T-helper 22 cell (primary cell): ENCODE results near the gene CCDC63.

Experiments used
- DNase-seq: peaks from one replicate; pipeline ENCODE4 v3.0.0-alpha.2; 2020; ENCODE audit warnings: low read depth

The CCDC63 gene

DNA sequence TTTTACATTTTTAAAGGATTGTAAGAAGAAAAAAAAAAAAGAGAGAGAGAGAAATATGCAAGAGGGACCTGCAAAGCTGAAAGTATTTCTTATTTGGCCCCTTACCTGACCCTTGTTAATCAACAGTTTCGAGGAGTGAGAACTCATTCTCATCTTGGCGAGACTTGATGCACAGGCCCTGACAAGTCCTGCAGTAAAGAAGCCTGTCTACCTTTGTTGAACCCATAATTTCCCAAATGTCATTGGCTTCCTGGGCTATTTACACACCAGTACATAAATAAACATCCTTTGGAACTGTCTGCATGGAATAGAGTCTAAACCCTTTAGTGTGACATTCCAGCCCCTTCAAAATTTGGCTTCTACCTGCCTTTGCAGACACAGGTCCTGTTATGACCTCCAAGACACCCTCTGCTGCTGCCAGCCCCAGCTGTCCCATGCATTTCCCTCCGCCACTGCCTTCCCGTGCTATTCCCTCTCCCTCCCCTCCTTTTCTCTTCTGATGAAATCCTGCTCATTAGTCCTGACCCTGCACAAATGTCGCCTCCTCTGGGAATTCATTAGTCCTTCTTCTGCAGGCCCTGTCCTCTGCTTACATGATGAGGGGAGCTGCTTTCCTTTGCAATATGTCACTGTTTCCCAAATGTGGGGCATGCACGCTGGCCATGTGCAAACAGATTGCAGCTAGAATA lies 38.5 kb downstream of the CCDC63 start:
- no peak for DNase-seq

DNA sequence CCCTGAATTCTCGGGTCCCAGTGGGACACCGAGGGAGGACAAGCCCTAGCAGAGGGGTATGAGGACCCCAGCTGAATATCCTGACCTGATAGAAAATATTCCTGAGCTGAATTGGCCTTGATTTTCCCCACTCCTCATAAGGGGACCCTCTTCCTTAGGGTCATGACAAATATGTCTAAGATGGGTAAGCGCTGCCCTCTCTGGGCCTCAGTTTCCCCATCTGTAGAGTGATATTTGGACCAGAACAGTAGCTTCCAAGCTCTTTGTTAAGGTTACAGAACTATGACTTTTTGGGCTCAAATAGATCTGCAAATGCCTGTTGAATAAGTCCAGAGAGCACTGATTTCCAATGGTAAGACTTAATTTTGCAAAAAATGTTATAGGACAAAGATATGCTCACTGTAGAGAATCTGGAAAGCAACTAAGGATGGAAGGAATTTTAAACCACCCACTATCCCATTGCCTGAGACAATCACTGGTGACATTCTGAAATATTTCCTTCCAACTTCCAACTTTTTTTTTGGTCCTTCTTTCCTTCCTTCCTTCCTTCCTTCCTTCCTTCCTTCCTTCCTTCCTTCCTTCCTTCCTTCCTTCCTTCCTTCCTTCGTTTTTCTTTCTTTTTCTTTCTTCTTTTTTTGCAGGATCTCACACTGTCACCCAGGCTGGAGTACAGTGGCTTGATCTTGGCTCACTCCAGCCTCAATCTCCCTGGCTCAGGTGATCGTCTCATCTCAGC lies 41.6 kb downstream of the CCDC63 start:
- DNase-seq, result no peak

DNA sequence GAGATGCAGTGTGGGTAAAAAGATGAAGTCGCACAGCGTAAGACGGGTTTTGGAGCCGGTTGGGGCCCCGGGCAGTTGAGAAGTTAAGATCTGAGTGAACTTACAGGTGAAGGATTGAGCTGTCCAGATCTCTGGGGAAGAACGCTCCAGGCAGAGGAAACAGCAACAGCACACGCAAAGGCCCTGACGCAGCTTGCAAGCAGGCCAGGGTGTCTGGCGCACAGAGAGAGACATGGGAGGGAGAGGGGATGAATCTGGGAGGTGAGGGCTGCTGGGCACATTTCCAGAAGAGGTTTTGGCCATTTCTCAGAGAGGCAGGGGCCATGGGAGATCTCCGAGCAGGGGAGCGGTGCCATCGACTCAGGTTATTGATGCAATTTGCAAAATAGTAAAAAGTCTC lies 42.6 kb downstream of the CCDC63 start:
- no peak for DNase-seq

- DNase-seq, result no peak
Observed at GRCh38 chr12:110893956-110894355, 47.2 kb downstream of the CCDC63 start.

GRCh38 chr12:110896559-110896958 lies 49.8 kb downstream of the CCDC63 start:
- no peak for DNase-seq

DNA sequence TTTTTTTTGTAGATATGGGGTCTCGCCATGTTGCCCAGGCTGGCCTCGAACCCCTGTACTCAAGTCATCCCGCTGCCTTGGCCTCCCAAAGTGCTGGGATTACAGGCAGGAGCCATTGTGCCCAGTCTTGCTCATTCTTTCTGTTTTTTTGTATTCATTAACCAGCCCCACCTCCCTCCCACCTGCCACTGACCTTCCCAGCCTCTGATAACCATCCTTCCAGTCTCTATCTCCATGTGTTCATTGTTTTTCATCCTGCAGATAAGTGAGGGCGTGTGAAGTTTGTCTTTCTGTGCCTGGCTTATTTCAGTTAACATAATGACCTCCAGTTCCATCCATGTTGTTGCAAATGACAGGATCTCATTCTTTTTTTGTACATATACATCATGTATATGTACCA lies 54.6 kb downstream of the CCDC63 start:
- DNase-seq, result no peak

- DNase-seq, result no peak
Observed at GRCh38 chr12:110903511-110903910, 56.7 kb downstream of the CCDC63 start.

- DNase-seq, result no peak
Observed at GRCh38 chr12:110906083-110906482, 59.3 kb downstream of the CCDC63 start.

- DNase-seq, result no peak
Observed at GRCh38 chr12:110906516-110906915, 59.7 kb downstream of the CCDC63 start.

GRCh38 chr12:110906985-110907384 lies 60.2 kb downstream of the CCDC63 start:
- DNase-seq, result no peak

- no peak for DNase-seq
Observed at GRCh38 chr12:110907583-110907982, 60.8 kb downstream of the CCDC63 start.

GRCh38 chr12:110908377-110909152 lies 61.8 kb downstream of the CCDC63 start:
- DNase-seq, result no peak

DNA sequence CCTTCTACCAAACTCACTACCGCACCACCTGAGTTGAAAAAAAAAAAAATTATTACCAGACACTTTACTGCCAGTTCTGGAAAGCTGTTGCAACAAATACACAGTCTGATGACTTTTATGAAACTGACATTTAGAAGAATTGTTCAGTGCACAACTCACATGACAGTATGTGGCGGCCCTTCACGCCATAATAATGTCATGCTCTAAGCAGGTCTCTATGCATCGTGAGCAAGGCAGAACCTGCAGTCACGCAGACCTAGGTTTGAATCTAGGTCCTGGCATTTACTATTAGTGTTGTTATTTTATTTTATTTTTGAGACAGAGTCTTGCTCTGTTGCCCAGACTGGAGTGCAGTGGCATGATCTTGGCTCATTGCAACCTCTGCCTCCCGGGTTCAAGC lies 65.5 kb downstream of the CCDC63 start:
- DNase-seq, result no peak

GRCh38 chr12:110913119-110914056 lies 66.6 kb downstream of the CCDC63 start:
- no peak for DNase-seq

DNA sequence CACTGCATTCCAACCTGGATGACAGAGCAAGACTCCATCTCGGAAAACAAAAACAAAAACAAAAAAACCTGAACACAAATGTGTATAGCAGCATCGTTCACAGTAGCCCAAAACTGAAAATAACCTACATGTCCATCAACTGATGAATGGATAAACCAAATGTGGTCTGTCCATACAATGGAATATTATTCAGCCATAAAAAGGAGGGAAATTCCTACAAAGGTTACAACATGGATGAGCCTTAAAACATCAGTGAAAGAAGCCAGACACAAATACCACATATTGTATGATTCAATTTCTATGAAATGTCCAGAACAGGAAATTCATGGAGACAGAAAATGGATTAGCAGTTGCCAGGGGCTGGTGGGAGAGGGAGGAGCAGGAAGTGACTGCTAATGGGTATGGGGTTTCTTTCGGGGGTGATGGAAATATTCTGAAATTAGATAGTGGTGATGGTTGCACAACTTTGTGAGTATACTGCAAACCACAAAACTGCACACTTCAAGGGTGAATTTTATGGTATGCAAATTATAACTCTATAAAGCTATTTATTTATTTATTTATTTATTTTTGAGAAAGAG lies 69.6 kb downstream of the CCDC63 start:
- DNase-seq, result no peak

- no peak for DNase-seq
Observed at GRCh38 chr12:110917467-110917866, 70.7 kb downstream of the CCDC63 start.

GRCh38 chr12:110917961-110918360 lies 71.2 kb downstream of the CCDC63 start:
- no peak for DNase-seq

- no peak for DNase-seq
Observed at GRCh38 chr12:110919720-110920119, 72.9 kb downstream of the CCDC63 start.

- no peak for DNase-seq
Observed at GRCh38 chr12:110920324-110920910, 73.6 kb downstream of the CCDC63 start, which contains the start of gene MYL2. TSS of gene MYL2 (minus strand) at chr12:110920579. CDS start at chr12:110920529, 50 bp downstream.

DNA sequence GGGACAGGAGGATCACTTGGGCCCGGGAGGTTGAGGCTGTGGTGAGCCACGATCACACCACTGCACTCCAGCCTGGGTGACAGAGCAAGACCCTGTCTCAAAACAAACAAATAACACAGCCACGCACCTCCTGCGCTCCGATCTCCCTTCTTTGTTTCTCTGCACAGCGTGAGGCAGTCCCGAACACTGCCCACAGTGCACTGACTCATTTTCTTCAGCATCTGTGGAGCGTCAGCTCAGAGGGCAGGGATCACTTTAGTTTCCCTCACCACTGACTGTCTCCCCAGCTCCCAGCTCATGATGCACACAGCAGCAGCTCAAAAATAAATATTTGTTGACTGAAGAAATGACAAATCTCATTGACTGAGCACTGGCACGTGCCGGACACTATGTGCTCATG lies 74.5 kb downstream of the CCDC63 start:
- no peak for DNase-seq

GRCh38 chr12:110922652-110923051 lies 75.9 kb downstream of the CCDC63 start:
- no peak for DNase-seq
